C4-2B (cell line): ENCODE data around the gene NAGPA.

Experiments
- H3K27ac ChIP-seq: fragments of 450-650 bp; 2 replicates; pipeline ENCODE4 v1.5.1; 2017
- CTCF ChIP-seq: fragments of 450-650 bp; conservative IDR thresholded peaks from 2 replicates; pipeline ENCODE4 v1.5.1; 2017; ENCODE audit warnings: mild to moderate bottlenecking
- ZFX ChIP-seq: fragments of 450-650 bp; IDR thresholded peaks from 2 replicates; pipeline ENCODE4 v1.6.1; 2017

The NAGPA gene

GRCh38 chr16:5066511-5066910, 32.8 kb upstream of the NAGPA start:
- H3K27ac ChIP-seq, result no peak overlapping the region
- no peak for TF ChIP-seq CTCF
- TF ChIP-seq ZFX, result no peak

DNA sequence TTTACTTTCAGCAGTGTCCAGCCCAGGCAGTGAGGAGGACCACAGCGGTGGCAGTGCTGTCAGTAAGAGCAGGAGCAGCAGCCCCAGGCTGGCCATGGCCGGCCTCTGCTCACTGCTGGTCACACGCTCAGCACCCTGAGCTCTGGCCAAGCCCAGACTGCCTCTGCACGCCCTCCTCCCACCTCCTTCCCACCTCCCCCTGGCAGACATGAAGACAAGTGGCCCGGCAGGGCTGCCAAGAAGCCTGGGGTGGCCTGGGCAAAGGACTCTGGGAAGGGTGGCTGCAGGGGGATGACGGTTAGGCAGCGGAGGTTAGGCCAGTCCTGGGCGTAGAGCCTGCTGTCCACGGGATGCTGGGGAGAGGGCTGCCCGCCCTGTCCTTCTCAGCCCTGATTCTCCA, 32.1 kb upstream of the NAGPA start, which contains the start of gene C16orf89:
TSS of gene C16orf89 (minus strand) at position 144 of the 400 bp plus-strand sequence. CDS start at position 96, 48 bp downstream.
- H3K27ac ChIP-seq, result no peak within 1 kb of the TSS
- TF ChIP-seq CTCF (no peak), ZFX (no peak)

GRCh38 chr16:5065326-5065725, 31.6 kb upstream of the NAGPA start:
- TF ChIP-seq CTCF, result no peak
- TF ChIP-seq ZFX, result no peak
- no peak overlapping the region for H3K27ac ChIP-seq

DNA sequence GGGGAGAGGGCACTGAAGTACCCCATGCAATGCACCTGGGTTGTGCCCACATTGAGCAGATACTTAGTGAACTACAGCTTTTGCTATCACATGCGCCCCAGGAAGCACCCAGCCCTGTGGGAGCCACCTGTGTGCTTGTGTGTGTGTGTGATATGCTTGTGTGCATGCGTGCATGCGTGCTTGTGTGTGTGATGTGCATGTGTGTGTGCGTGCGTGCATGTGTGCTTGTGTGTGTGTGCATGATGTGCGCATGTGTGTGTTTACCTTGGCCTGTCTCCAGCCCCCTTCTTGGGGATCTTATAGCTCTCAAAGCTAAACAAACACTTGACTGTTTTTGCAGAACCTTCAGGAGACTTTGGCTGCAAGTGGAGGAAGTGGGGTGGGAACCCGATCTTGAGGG, 31.2 kb upstream of the NAGPA start:
- TF ChIP-seq CTCF (no peak), ZFX (no peak)

DNA sequence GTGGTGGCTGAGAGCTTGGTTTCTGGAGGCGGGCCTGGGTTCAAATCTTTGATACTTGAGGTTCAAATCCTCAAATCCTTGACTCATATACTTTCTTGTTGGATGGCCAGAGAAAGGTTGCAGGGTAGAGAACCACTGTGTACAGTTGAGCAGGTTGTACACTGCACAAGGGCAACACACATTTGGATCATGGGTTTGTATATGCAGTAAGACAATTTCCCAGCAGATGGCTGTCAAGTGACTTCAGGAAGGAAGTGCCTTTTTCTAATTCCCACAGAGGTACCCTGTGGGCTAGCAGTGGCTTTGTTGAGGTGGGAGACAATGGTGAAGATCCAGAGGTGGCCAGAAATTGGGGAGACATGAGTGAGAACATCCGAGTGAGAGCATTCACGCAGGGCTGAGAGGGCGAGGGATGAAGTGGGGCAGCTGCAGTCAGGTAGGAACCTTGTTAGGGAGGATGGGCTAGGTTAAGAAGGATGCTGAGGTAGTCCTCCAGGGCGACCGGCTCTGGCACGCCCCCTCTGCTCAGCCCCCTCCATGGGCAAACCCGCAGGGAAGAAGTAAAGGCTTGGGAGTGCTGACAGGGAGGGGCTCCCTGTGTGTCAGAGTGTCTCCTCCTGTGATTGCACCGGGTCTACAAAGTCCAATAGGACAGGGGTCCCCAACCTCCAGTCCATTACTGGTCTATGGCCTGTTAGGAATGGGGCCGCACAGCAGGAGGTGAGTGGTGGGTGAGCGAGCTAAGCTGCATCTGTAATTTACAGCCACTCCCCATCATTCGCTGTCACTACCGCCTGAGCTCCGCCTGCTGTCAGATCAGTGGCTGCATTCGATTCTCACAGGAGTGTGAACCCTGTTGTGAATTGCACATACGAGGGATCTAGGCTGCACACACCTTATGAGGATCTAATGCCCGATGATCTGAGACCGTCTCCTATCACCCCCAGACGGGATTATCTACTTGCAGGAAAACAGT, 29.3 kb upstream of the NAGPA start:
- H3K27ac ChIP-seq, result no peak overlapping the region
- TF ChIP-seq ZFX (no peak), CTCF (no peak; the same call in 1 of the 2 replicates)

More for the DNA sequence above, 31.2 kb upstream of the NAGPA start:
- H3K27ac ChIP-seq, result no peak overlapping the region

DNA sequence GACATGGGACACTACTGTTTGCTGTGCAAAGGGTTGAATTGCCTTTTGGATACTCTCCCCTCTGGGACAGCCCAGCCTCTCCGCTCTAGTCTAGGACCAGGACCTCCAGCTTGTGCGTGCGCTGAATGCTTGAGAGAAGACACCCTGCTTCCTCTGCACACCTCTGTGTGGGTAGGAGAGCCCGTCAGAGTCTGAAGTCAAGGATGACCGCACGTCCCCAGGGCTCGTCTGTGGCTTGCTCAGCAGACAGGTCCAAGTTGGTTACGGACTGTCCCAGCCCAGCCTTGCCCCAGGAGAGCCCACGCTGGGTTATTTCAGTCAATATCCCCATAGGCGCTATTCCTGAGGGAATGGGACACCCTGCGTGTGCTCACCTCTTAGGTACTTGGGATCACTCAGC, 28.3 kb upstream of the NAGPA start:
- TF ChIP-seq CTCF (no peak), ZFX (no peak)
- H3K27ac ChIP-seq, result no peak overlapping the region

DNA sequence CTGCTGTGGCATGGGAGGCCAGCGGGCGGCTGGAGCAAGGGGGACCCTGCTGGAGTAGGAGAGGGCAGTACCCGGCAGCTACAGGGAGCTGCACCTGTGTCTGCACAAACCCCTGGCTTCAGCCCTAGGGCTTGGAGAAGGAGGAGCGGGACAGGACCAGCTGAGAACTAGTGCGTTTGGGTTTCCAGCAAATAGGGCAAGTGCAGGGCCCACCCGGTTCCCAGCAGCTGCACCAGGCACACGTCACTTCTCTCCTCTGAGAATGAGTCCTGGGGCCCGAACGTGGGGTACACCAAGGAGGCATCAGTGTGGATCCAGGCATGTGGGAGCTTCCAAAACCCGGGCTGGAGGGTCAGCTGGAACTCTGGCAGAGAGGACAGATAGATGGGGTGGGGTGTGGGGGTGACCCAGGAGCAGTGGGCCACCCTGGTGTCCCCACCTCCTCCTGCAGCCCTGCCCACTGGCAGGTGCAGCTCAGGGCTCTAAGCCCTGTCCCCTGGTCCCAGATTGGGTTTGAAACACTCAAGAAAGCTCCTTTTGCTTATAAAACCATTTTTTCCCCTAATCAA, 26.4 kb upstream of the NAGPA start:
- H3K27ac ChIP-seq, result no peak overlapping the region
- TF ChIP-seq ZFX (no peak), CTCF (no peak)
